ENCODE measurements around the gene FGFRL1.

- TF ChIP-seq YY1 (IDR thresholded peaks at IDR 0.05; ENCODE audit: insufficient read depth, insufficient read length) (no peak), ZNF274 (IDR thresholded peaks at IDR 0.05; ENCODE audit: low read depth, low read length) (no peak), SUZ12 (IDR thresholded peaks at IDR 0.05; ENCODE audit: extremely low read depth, insufficient read depth, insufficient read length) (no peak)
Measured at GRCh38 chr4:1026115-1026514, 14.7 kb downstream of the FGFRL1 start.
